Neuron (in vitro differentiated cells): ENCODE results near the gene PRRT1B.

Source experiments
- H2AFZ ChIP-seq: one replicate; pipeline ENCODE4 v1.6.1; 2013; ENCODE audit warnings: low read depth, mild to moderate bottlenecking, inconsistent platforms, low read length, moderate library complexity
- H3K27me3 ChIP-seq: one replicate; pipeline ENCODE4 v1.6.1; 2013; ENCODE audit warnings: low read length; ENCODE audit not compliant: insufficient read depth
- H3K36me3 ChIP-seq: one replicate; pipeline ENCODE4 v1.6.1; 2013; ENCODE audit warnings: low read length; ENCODE audit not compliant: insufficient read depth
- H3K4me1 ChIP-seq: one replicate; pipeline ENCODE4 v1.6.1; 2013; ENCODE audit warnings: low read length; ENCODE audit not compliant: insufficient read depth
- H3K4me3 ChIP-seq: 2 replicates; pipeline ENCODE4 v1.5.1; 2013; ENCODE audit warnings: mild to moderate bottlenecking, low read length, moderate library complexity
- H3K9me3 ChIP-seq: one replicate; pipeline ENCODE4 v1.6.1; 2013; ENCODE audit warnings: low read length

Gene PRRT1B

GRCh38 chr9:131608493-131609037 lies 63.2 kb downstream of the PRRT1B start:
- Histone ChIP-seq H2AFZ (no peak overlapping the region), H3K9me3 (no peaks in the 10 kb centered on the region), H3K4me3 (no peak overlapping the region), H3K4me1 (peaks cover 4% of the 10 kb centered on the region), H3K27me3 (no peaks in the 10 kb centered on the region), H3K36me3 (peaks cover 30% of the 10 kb centered on the region)
